ENCODE results near the gene MAGEA10.

MAGEA10 gene

DNA sequence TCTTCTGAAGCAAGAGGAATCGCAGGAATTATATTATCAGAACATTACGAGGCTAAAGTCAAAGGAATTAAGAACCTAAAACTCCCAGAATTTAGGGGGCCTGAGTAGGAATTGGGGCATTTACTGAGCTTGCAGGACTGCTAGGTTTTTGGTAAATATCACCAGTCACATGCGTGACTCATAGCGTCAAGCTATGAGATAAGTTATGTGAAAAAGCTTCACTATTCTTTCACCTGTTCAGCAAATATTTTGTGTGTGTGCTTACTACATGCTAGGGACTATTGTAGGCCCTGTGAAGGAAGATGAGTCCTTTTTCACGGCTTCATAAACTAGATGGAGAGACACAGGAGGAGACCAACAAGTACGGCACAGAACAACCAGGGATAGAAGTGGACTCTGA lies 52.2 kb downstream of the MAGEA10 start:
- no peak for DNase-seq (ENCODE audit: low read depth, low spot score)
- no peak overlapping the region for H3K4me3 ChIP-seq (ENCODE audit: low read depth, low read length)
- CTCF ChIA-PET: no interaction called here
- POLR2A ChIA-PET: no interaction called here
- TF ChIP-seq, protein P1, sequence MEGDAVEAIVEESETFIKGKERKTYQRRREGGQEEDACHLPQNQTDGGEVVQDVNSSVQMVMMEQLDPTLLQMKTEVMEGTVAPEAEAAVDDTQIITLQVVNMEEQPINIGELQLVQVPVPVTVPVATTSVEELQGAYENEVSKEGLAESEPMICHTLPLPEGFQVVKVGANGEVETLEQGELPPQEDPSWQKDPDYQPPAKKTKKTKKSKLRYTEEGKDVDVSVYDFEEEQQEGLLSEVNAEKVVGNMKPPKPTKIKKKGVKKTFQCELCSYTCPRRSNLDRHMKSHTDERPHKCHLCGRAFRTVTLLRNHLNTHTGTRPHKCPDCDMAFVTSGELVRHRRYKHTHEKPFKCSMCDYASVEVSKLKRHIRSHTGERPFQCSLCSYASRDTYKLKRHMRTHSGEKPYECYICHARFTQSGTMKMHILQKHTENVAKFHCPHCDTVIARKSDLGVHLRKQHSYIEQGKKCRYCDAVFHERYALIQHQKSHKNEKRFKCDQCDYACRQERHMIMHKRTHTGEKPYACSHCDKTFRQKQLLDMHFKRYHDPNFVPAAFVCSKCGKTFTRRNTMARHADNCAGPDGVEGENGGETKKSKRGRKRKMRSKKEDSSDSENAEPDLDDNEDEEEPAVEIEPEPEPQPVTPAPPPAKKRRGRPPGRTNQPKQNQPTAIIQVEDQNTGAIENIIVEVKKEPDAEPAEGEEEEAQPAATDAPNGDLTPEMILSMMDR (IDR thresholded peaks at IDR 0.05; ENCODE audit: insufficient read depth, low read length, missing control alignments): no peak

Data from AG04449 (cell line).